ENCODE measurements around the gene CLCN1.
A peak's percentile ranks its signal among the peaks of the same experiment; 100 is the strongest.
"Not testable (repeated sequence)": the region's sequence is repeated elsewhere in the genome, so short reads cannot be mapped to it uniquely, and the experiment has no call there.

Gene CLCN1

GRCh38 chr7:143315776-143316175 lies at the start of gene CLCN1:
TSS of gene CLCN1 (plus strand) at chr7:143316111. CDS start at chr7:143316213, 102 bp downstream.
- no peak for DNase-seq

- DNase-seq, result no peak
Measured at GRCh38 chr7:143269251-143269650, 46.7 kb upstream of the CLCN1 start.

GRCh38 chr7:143271240-143271639 lies 44.7 kb upstream of the CLCN1 start:
- DNase-seq, result no peak

- DNase-seq, result no peak
Measured at GRCh38 chr7:143272871-143273270, 43.0 kb upstream of the CLCN1 start.

- peak; percentile 52 for DNase-seq
Measured at GRCh38 chr7:143279186-143280098, 36.5 kb upstream of the CLCN1 start.

- no peak for DNase-seq
Measured at GRCh38 chr7:143280160-143280559, 35.8 kb upstream of the CLCN1 start.

- DNase-seq, result no peak
Measured at GRCh38 chr7:143280566-143280965, 35.3 kb upstream of the CLCN1 start.

GRCh38 chr7:143281529-143281928 lies 34.4 kb upstream of the CLCN1 start:
- no peak for DNase-seq

GRCh38 chr7:143282124-143282523 lies 33.8 kb upstream of the CLCN1 start:
- DNase-seq, result no peak

GRCh38 chr7:143283381-143283780 lies 32.5 kb upstream of the CLCN1 start:
- DNase-seq, result no peak

GRCh38 chr7:143284591-143285469 lies 31.1 kb upstream of the CLCN1 start, which contains the start of gene TMEM139:
TSS of gene TMEM139 (plus strand) at chr7:143284958. CDS start at chr7:143285958, 1,000 bp downstream.
- no peak for DNase-seq

GRCh38 chr7:143285470-143285778 lies 30.5 kb upstream of the CLCN1 start:
- no peak for DNase-seq

GRCh38 chr7:143285806-143286521 lies 29.9 kb upstream of the CLCN1 start:
- DNase-seq, result no peak

GRCh38 chr7:143286522-143286890 lies 29.4 kb upstream of the CLCN1 start:
- DNase-seq, result no peak

- peak; percentile 48 for DNase-seq
Measured at GRCh38 chr7:143287339-143287934, 28.5 kb upstream of the CLCN1 start.

- peak; percentile 99 for DNase-seq
Measured at GRCh38 chr7:143287935-143288826, 27.7 kb upstream of the CLCN1 start, which contains the start of gene CASP2. TSS of gene CASP2 (plus strand) at chr7:143288351. CDS start at chr7:143288456, 105 bp downstream.

GRCh38 chr7:143288836-143289235 lies 27.1 kb upstream of the CLCN1 start:
- peak; percentile 45 for DNase-seq

- no peak for DNase-seq
Measured at GRCh38 chr7:143289421-143289820, 26.5 kb upstream of the CLCN1 start.

- not testable (repeated sequence) for DNase-seq
Measured at GRCh38 chr7:143289888-143290287, 26.0 kb upstream of the CLCN1 start.

GRCh38 chr7:143290293-143290692 lies 25.6 kb upstream of the CLCN1 start:
- no peak for DNase-seq

GRCh38 chr7:143292876-143293275 lies 23.0 kb upstream of the CLCN1 start:
- no peak for DNase-seq
